ENCODE measurements around the gene HK3. TPM values are rescaled to one million over a fixed set of nuclear protein-coding genes. Genes with fewer than 3 reads are reported as not detected.

Gene HK3
- total and polyA plus RNA-seq, 2 of the 8 experiments (the other 6 are each of a cell fraction or from before 2014, with no cell fraction given): not detected

DNA sequence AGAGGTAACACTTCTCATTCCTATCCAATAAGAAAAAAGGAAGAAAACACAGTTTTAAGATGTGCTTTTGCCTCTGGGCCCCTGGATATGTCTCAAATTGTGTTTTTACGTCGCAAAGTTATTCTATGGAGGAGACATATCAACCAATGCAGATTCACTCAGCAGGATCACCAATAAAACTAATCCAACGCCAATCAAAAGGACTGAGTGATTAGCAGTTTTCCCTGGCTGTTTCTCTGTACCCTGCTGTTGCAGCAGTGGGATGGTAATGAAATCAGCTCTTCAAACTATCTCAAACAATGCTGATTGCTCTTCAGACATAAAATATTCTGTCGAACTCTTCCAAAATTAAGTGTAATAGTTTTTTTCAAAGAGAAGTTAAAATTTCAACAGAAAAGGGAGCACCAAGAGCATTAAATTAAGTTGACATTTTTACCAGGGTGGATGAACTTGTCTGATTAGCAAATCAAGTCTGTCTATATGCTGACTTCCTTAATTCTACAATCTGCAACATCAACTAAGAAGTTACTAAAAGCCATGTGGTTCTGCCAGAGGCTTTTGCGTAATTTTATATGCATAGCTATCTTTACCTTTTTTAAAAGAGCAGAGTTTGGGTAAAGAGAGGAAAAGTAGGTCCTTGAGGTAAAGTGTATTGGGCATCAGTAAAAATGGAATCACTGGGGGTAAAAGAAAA lies 9.7 kb upstream of the HK3 start:
- Histone ChIP-seq H3K36me3 (ENCODE audit: control insufficient read depth in 2 of 4, insufficient read depth in 4 of 4, low read length in 3 of 4) (peaks cover 14 to 46% (median 41%) of the 10 kb centered on the region in 4 experiments; a peak in 7 of 8 replicates), H3K23me2 (ENCODE audit: low read depth, low read length) (no peaks in the 10 kb centered on the region), H4K20me1 (replicated peaks in 1 of 2; ENCODE audit: control insufficient read depth in 1 of 2, insufficient read depth in 2 of 2, low read length in 2 of 2) (peaks cover 0 to 1% of the 10 kb centered on the region in 2 experiments), H2BK15ac (ENCODE audit: low read length) (no peak overlapping the region), H2BK120ac (replicated peaks; ENCODE audit: low read depth, low read length) (no peak overlapping the region), H2BK20ac (ENCODE audit: low read length) (no peak overlapping the region), H3K9me3 (ENCODE audit: insufficient read depth in 2 of 2, low read depth in 1 of 2, low read length in 1 of 2) (no peaks in the 10 kb centered on the region), H4K5ac (ENCODE audit: insufficient read length, low read depth, low read length) (no peak overlapping the region), H4K91ac (replicated peaks; ENCODE audit: insufficient read length, low read length) (no peak overlapping the region), H3K23ac (ENCODE audit: insufficient read length) (no peak overlapping the region), H3K79me2 (ENCODE audit: control insufficient read depth in 1 of 2, insufficient read depth in 2 of 2, low read length in 2 of 2) (no peaks in the 10 kb centered on the region), H3K4me3 (ENCODE audit: extremely low read depth in 1 of 4, insufficient read depth in 2 of 4, low read depth in 3 of 4, low read length in 4 of 4) (no peak overlapping the region), H3K14ac (ENCODE audit: insufficient read length) (no peak overlapping the region), H2AK5ac (ENCODE audit: low read depth, low read length) (no peak overlapping the region), H3K18ac (ENCODE audit: extremely low read depth, low read length) (no peak overlapping the region), H3K27me3 (replicated peaks in 1 of 4; ENCODE audit: control insufficient read depth in 3 of 4, extremely low read depth in 1 of 4, insufficient read depth in 3 of 4, low read length in 3 of 4) (no peaks in the 10 kb centered on the region), H3K4ac (replicated peaks; ENCODE audit: insufficient read length, low read depth, low read length) (no peak overlapping the region), H3K9ac (replicated peaks in 1 of 4; ENCODE audit: extremely low read depth in 1 of 4, low read depth in 3 of 4, low read length in 3 of 4) (no peak overlapping the region), H2BK5ac (ENCODE audit: low read depth, low read length) (no peak overlapping the region), H3K4me1 (replicated peaks in 1 of 4; ENCODE audit: control insufficient read depth in 3 of 4, insufficient read depth in 4 of 4, low read length in 3 of 4) (no peaks in the 10 kb centered on the region), H3K79me1 (ENCODE audit: low read depth, low read length) (no peaks in the 10 kb centered on the region), H3K56ac (replicated peaks; ENCODE audit: insufficient read length, low read depth, low read length) (no peak overlapping the region), H2BK12ac (ENCODE audit: low read depth, low read length) (no peak overlapping the region), H4K8ac (ENCODE audit: extremely low read depth, insufficient read depth, low read length) (no peak overlapping the region), H2AFZ (ENCODE audit: low read length) (no peak overlapping the region), H3K27ac (ENCODE audit: low read depth, low read length) (no peak overlapping the region), H3K4me2 (ENCODE audit: insufficient read depth in 1 of 2, low read depth in 2 of 2, low read length in 2 of 2) (no peak overlapping the region)
- TF ChIP-seq, protein P1, sequence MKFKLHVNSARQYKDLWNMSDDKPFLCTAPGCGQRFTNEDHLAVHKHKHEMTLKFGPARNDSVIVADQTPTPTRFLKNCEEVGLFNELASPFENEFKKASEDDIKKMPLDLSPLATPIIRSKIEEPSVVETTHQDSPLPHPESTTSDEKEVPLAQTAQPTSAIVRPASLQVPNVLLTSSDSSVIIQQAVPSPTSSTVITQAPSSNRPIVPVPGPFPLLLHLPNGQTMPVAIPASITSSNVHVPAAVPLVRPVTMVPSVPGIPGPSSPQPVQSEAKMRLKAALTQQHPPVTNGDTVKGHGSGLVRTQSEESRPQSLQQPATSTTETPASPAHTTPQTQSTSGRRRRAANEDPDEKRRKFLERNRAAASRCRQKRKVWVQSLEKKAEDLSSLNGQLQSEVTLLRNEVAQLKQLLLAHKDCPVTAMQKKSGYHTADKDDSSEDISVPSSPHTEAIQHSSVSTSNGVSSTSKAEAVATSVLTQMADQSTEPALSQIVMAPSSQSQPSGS (IDR thresholded peaks at IDR 0.05; ENCODE audit: low read length): no peak
- no peak for TF ChIP-seq ASH2L (IDR thresholded peaks at IDR 0.05; ENCODE audit: low read length)
- no peak for DNase-seq (ENCODE audit: low read depth in 1 of 2, low spot score in 2 of 2)
- 89% methylated on average over 5 of the region's 5 CpGs; no CpG with 5 or more reads in 1 of the 2 experiments for WGBS, 2 experiments (ENCODE audit: extremely low coverage in 1 of 2, insufficient coverage in 1 of 2, insufficient read length in 1 of 2, insufficient replicate concordance in 2 of 2, low coverage in 1 of 2, low lambda C conversion rate in 2 of 2, missing lambda C conversion rate in 1 of 2)
- POLR2A ChIA-PET (ENCODE audit: partially characterized antibody): interaction anchor here (1.1 kb wide), 1 partner anchor 8 kb away, joined by 3 read pairs; no protein-coding TSS in a partner anchor
- CTCF ChIA-PET (ENCODE audit: partially characterized antibody): interaction anchor here (0.6 to 1.7 kb wide), 4 partner anchors 14 to 304 kb away, joined by 3 to 5 read pairs (median 3); no protein-coding TSS in a partner anchor
- no peak for FAIRE-seq

Data from H1 (cell line).